Measurements from ENCODE around the gene SPATS2.

- TF ChIP-seq, protein P1, sequence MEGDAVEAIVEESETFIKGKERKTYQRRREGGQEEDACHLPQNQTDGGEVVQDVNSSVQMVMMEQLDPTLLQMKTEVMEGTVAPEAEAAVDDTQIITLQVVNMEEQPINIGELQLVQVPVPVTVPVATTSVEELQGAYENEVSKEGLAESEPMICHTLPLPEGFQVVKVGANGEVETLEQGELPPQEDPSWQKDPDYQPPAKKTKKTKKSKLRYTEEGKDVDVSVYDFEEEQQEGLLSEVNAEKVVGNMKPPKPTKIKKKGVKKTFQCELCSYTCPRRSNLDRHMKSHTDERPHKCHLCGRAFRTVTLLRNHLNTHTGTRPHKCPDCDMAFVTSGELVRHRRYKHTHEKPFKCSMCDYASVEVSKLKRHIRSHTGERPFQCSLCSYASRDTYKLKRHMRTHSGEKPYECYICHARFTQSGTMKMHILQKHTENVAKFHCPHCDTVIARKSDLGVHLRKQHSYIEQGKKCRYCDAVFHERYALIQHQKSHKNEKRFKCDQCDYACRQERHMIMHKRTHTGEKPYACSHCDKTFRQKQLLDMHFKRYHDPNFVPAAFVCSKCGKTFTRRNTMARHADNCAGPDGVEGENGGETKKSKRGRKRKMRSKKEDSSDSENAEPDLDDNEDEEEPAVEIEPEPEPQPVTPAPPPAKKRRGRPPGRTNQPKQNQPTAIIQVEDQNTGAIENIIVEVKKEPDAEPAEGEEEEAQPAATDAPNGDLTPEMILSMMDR (conservative IDR thresholded peaks at IDR 0.05 in 1 of 2, IDR thresholded peaks at IDR 0.05 in 1 of 2; ENCODE audit: low read depth in 1 of 2, low read length in 2 of 2), result no peak
- TF ChIP-seq EZH2 (IDR thresholded peaks at IDR 0.05; ENCODE audit: low read length, missing control alignments), result no peak
These were observed 162.2 kb downstream of the SPATS2 start for GRCh38 chr12:49529414-49529813.
